Vagina (tissue), 2 donors: Measurements from ENCODE around the gene RNF4. TPM values are rescaled to one million over a fixed set of nuclear protein-coding genes. Genes with fewer than 3 reads are reported as not detected.

Source experiments
- DNase-seq, 2 donors: peaks; one replicate each; pipeline ENCODE4 v3.0.0-alpha.2; 2017; ENCODE audit errors: extremely low spot score in 2 of 2
- H3K27ac ChIP-seq: fragments of 200-600 bp; sonication (generic); one replicate; pipeline ENCODE4 v1.5.1; 2019
- H3K27me3 ChIP-seq: fragments of 200-600 bp; sonication (generic); one replicate; pipeline ENCODE4 v1.5.1; 2019
- H3K36me3 ChIP-seq, 2 donors: fragments of 200-600 bp; sonication (generic); one replicate each; pipeline ENCODE4 v1.5.1; 2017 to 2019
- H3K4me1 ChIP-seq: fragments of 200-600 bp; sonication (generic); one replicate; pipeline ENCODE4 v1.5.1; 2019
- H3K4me3 ChIP-seq, 2 donors: fragments of 200-600 bp; sonication (generic); 1 replicate in 1 of 2; 2 replicates in 1 of 2; pipeline ENCODE4 v1.5.1; 2016 to 2019
- H3K9me3 ChIP-seq: fragments of 200-600 bp; sonication (generic); one replicate; pipeline ENCODE4 v1.5.1; 2019
- POLR2A ChIP-seq, 2 donors: fragments of 450-650 bp; IDR thresholded peaks; one replicate each; pipeline ENCODE4 v1.6.1; 2017; ENCODE audit warnings: antibody characterized with exemption in 2 of 2, mild to moderate bottlenecking in 2 of 2, moderate library complexity in 2 of 2
- POLR2AphosphoS5 ChIP-seq, 2 donors: sonication (generic); formaldehyde crosslinking; IDR thresholded peaks; one replicate each; pipeline ENCODE4 v1.9.0; 2017; ENCODE audit warnings: antibody characterized with exemption in 2 of 2, mild to moderate bottlenecking in 2 of 2, low read depth in 1 of 2; ENCODE audit not compliant: insufficient read depth in 1 of 2
- intact Hi-C: fragments of 100-400 bp; cut with DNase I; formaldehyde crosslinking; loops from one replicate; pipeline ENCODE4 v1.15.1; 2023
- total RNA-seq: library from RNA; depleted of rRNA; stranded (reverse); fragments of >200 nt; gene quantifications from one replicate; pipeline ENCODE4 v1.2.3, GENCODE V29; 2016
- TF ChIP-seq, protein P1 (sequence below), 3 experiments: fragments of 450-650 bp in 2 of 3; fragments of 200-600 bp in 1 of 3; sonication (generic) in 1 of 3; IDR thresholded peaks; one replicate each; pipeline ENCODE4 v1.5.1; 2017 to 2019; ENCODE audit warnings: antibody characterized with exemption in 3 of 3, mild to moderate bottlenecking in 2 of 3, moderate library complexity in 2 of 3

RNF4 gene
- total RNA-seq, 1 donor from 2014 or later: 30.2 TPM

DNA sequence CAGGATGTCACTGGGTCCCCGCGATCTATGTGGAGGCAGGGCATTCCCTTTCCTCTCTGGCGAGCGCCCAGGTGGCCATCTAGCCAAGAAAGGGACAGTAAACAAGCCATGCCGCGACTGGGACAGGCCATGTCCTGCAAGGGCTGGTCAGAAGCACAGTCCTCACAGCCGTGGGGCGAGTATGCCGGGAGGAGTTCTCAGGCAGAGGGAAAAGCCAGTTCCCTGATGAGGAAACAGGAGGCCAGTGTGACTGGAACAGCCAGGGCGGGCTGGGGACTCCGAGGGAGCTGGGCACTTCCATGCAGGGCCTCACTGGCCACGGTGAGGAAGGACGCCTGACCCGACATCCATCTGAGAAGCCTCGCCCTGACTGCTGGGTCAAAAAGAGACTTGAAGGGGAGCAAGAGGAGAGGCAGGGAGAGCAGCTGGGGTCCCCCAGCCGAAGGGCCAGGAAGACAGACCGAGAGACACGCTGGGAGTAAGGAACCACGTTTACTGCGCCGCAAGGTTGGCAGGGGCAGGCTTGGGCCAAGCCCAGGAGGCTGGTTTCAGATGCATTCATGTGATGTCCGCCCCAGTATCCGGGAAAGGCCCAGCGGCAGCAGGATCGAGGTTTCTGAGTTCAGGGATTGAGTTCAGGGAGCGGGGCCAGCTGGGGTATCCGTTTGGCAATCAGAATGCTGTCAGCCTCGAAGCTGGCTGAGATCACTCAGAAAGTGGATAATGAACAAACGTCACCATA lies 35.1 kb upstream of the RNF4 start:
- TF ChIP-seq, protein P1, sequence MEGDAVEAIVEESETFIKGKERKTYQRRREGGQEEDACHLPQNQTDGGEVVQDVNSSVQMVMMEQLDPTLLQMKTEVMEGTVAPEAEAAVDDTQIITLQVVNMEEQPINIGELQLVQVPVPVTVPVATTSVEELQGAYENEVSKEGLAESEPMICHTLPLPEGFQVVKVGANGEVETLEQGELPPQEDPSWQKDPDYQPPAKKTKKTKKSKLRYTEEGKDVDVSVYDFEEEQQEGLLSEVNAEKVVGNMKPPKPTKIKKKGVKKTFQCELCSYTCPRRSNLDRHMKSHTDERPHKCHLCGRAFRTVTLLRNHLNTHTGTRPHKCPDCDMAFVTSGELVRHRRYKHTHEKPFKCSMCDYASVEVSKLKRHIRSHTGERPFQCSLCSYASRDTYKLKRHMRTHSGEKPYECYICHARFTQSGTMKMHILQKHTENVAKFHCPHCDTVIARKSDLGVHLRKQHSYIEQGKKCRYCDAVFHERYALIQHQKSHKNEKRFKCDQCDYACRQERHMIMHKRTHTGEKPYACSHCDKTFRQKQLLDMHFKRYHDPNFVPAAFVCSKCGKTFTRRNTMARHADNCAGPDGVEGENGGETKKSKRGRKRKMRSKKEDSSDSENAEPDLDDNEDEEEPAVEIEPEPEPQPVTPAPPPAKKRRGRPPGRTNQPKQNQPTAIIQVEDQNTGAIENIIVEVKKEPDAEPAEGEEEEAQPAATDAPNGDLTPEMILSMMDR (IDR thresholded peaks at IDR 0.05): no peak
- no peak for TF ChIP-seq POLR2A (IDR thresholded peaks at IDR 0.05)
- TF ChIP-seq POLR2AphosphoS5 (IDR thresholded peaks at IDR 0.05; ENCODE audit: insufficient read depth in 1 of 2, low read depth in 1 of 2): no peak
- Histone ChIP-seq H3K27ac (no peak overlapping the region), H3K27me3 (no peaks in the 10 kb centered on the region), H3K4me3 (no peak overlapping the region), H3K36me3 (no peaks in the 10 kb centered on the region), H3K9me3 (no peaks in the 10 kb centered on the region), H3K4me1 (no peaks in the 10 kb centered on the region)
- DNase-seq: no peak
- intact Hi-C loops: no loop called here

DNA sequence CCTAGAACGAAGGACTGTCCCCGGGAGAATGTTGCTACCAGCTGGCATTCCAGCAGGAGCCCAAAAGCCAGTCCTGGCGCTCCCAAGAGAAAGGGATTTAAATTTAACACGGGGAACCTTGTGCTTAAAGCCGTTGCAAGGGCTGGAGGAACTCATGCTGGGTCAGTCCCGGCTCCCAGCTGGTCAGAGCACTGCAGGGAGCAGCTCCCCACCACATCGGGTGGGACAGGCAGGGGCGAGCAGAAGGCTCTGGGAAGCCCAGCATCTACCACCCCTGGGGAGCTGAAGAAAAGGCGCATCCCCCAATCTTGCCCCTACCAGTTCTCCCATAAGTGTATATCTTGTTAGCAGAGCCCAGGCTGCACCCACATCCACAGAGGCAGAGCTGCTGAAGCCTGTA lies 34.5 kb upstream of the RNF4 start:
- Histone ChIP-seq H3K36me3 (no peaks in the 10 kb centered on the region), H3K4me3 (no peak overlapping the region), H3K27me3 (no peaks in the 10 kb centered on the region), H3K27ac (no peak overlapping the region), H3K9me3 (no peaks in the 10 kb centered on the region), H3K4me1 (no peaks in the 10 kb centered on the region)
- TF ChIP-seq, protein P1 (IDR thresholded peaks at IDR 0.05): no peak
- no peak for DNase-seq
- intact Hi-C loops: no loop called here

DNA sequence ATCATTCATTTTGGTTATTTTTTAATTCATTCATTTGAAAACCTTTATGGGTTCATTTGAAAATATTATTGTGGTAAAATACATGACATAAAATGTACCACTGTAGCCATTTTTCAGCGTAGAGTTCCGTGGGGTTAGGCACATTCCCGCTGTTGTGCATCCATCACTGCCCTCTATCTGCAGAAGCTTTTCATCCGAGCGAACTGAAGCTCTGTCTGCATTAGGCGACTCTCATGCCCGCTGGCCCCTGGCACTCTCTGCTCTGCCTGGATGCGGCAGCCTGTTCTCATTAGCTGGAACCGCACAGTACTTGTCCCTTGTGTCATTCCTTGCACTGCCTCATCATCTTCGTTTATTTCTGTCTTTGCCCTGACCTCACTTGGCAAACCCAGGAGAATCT lies 32.6 kb upstream of the RNF4 start:
- no peak overlapping the region for H3K27ac ChIP-seq
- TF ChIP-seq POLR2A (IDR thresholded peaks at IDR 0.05): no peak
- TF ChIP-seq, protein P1 (IDR thresholded peaks at IDR 0.05): no peak
- no peak for TF ChIP-seq POLR2AphosphoS5 (IDR thresholded peaks at IDR 0.05; ENCODE audit: insufficient read depth in 1 of 2, low read depth in 1 of 2)
- DNase-seq: no peak
- H3K4me1 ChIP-seq: no peaks in the 10 kb centered on the region
- no peaks in the 10 kb centered on the region for H3K9me3 ChIP-seq
- H3K4me3 ChIP-seq: no peak overlapping the region
- intact Hi-C loops: no loop called here
- H3K36me3 ChIP-seq: no peaks in the 10 kb centered on the region
- no peaks in the 10 kb centered on the region for H3K27me3 ChIP-seq

DNA sequence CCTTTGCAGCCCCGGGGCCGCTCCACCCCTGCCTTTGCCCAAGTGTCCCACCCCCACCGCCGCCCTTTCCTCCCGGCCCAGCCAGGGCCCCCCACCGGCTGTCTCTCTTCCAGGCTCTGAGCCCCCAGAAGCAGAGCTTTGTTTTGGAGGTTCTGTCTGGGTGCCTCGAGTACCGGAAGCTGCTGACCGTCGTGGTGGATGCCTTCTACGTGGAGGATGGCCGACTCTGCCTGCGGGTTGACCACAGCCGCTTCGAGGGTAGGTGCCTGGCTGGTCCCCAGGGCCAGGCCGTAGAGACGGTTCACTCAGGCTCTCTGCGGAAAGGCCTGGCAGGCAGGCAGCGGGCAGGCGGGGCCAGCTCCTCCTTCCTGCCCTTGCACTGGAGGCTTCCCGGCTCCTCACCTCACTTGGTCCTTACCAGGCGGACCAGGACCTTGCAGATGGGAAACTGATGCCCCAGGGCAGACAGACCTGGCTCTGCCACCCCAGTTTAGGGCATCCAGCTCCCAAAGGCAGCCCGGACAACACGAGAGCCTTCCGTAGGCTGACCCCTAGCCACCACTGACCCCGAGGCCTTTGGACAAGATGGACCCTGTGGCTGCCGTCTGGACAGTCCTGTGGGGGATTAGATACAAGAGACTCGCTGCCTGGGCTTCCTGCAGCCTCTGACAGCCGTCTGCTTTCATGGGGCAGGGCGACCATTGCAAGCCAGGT lies 32.0 kb upstream of the RNF4 start:
- intact Hi-C loops: no loop called here
- Histone ChIP-seq H3K27ac (no peak overlapping the region), H3K4me3 (no peak overlapping the region), H3K4me1 (no peaks in the 10 kb centered on the region), H3K27me3 (no peaks in the 10 kb centered on the region), H3K36me3 (no peaks in the 10 kb centered on the region), H3K9me3 (no peaks in the 10 kb centered on the region)
- TF ChIP-seq, protein P1 (IDR thresholded peaks at IDR 0.05): no peak
- TF ChIP-seq POLR2AphosphoS5 (IDR thresholded peaks at IDR 0.05; ENCODE audit: insufficient read depth in 1 of 2, low read depth in 1 of 2) (no peak), POLR2A (IDR thresholded peaks at IDR 0.05) (no peak)
- no peak for DNase-seq
